ENCODE data around the gene DPPA5.

The DPPA5 gene

GRCh38 chr6:73369157-73369556 lies 15.1 kb upstream of the DPPA5 start:
- no peak for TF ChIP-seq FOXP2 (optimal IDR thresholded peaks at IDR 0.05; ENCODE audit: borderline replicate concordance, extremely low read depth, extremely low read length, insufficient read depth)
- TF ChIP-seq REST (IDR thresholded peaks at IDR 0.05; ENCODE audit: insufficient read depth in 1 of 2, low read depth in 2 of 2, low read length in 2 of 2) = no peak

- TF ChIP-seq SIN3A (IDR thresholded peaks at IDR 0.05; ENCODE audit: borderline replicate concordance, insufficient read depth, low read length) (no peak), FOXP2 (optimal IDR thresholded peaks at IDR 0.05; ENCODE audit: borderline replicate concordance, extremely low read depth, extremely low read length, insufficient read depth) (no peak), TAF1 (IDR thresholded peaks at IDR 0.05; ENCODE audit: borderline replicate concordance, insufficient read depth, low read length) (no peak), POLR2AphosphoS5 (IDR thresholded peaks at IDR 0.05; ENCODE audit: low read depth, low read length) (no peak), REST (IDR thresholded peaks at IDR 0.05; ENCODE audit: insufficient read depth in 1 of 2, low read depth in 2 of 2, low read length in 2 of 2) (peak in 1 of 2 experiments; percentile 69; a peak in 1 of 4 replicates)
These were observed 14.6 kb upstream of the DPPA5 start for GRCh38 chr6:73368675-73369074.

- TF ChIP-seq REST (IDR thresholded peaks at IDR 0.05; ENCODE audit: insufficient read depth in 1 of 2, low read depth in 2 of 2, low read length in 2 of 2) (no peak), SIN3A (IDR thresholded peaks at IDR 0.05; ENCODE audit: borderline replicate concordance, insufficient read depth, low read length) (no peak), FOXP2 (optimal IDR thresholded peaks at IDR 0.05; ENCODE audit: borderline replicate concordance, extremely low read depth, extremely low read length, insufficient read depth) (no peak), POLR2AphosphoS5 (IDR thresholded peaks at IDR 0.05; ENCODE audit: low read depth, low read length) (no peak), TAF1 (IDR thresholded peaks at IDR 0.05; ENCODE audit: borderline replicate concordance, insufficient read depth, low read length) (no peak)
These were observed 13.8 kb upstream of the DPPA5 start for GRCh38 chr6:73367761-73368355.

GRCh38 chr6:73364549-73364948 lies 10.5 kb upstream of the DPPA5 start:
- TF ChIP-seq TAF1 (IDR thresholded peaks at IDR 0.05; ENCODE audit: borderline replicate concordance, insufficient read depth, low read length) (no peak), FOXP2 (optimal IDR thresholded peaks at IDR 0.05; ENCODE audit: borderline replicate concordance, extremely low read depth, extremely low read length, insufficient read depth) (no peak), POLR2AphosphoS5 (IDR thresholded peaks at IDR 0.05; ENCODE audit: low read depth, low read length) (no peak), SIN3A (IDR thresholded peaks at IDR 0.05; ENCODE audit: borderline replicate concordance, insufficient read depth, low read length) (no peak), REST (IDR thresholded peaks at IDR 0.05; ENCODE audit: insufficient read depth in 1 of 2, low read depth in 2 of 2, low read length in 2 of 2) (no peak)

GRCh38 chr6:73364121-73364520 lies 10.0 kb upstream of the DPPA5 start:
- TF ChIP-seq TAF1 (IDR thresholded peaks at IDR 0.05; ENCODE audit: borderline replicate concordance, insufficient read depth, low read length) (no peak), FOXP2 (optimal IDR thresholded peaks at IDR 0.05; ENCODE audit: borderline replicate concordance, extremely low read depth, extremely low read length, insufficient read depth) (no peak), SIN3A (IDR thresholded peaks at IDR 0.05; ENCODE audit: borderline replicate concordance, insufficient read depth, low read length) (no peak), REST (IDR thresholded peaks at IDR 0.05; ENCODE audit: insufficient read depth in 1 of 2, low read depth in 2 of 2, low read length in 2 of 2) (no peak), POLR2AphosphoS5 (IDR thresholded peaks at IDR 0.05; ENCODE audit: low read depth, low read length) (no peak)

Data from PFSK-1 (cell line).